NCI-H2029 (cell line): Measurements from ENCODE around the gene RIMS4.
A peak's percentile ranks its signal among the peaks of the same experiment; 100 is the strongest.

Experiments used
- DNase-seq: peaks from one replicate; lab custom pipeline; 2025; lab: John Stamatoyannopoulos, UW

The RIMS4 gene

GRCh38 chr20:44720997-44721784 lies 89.2 kb downstream of the RIMS4 start:
- DNase-seq: peak; percentile 70

DNA sequence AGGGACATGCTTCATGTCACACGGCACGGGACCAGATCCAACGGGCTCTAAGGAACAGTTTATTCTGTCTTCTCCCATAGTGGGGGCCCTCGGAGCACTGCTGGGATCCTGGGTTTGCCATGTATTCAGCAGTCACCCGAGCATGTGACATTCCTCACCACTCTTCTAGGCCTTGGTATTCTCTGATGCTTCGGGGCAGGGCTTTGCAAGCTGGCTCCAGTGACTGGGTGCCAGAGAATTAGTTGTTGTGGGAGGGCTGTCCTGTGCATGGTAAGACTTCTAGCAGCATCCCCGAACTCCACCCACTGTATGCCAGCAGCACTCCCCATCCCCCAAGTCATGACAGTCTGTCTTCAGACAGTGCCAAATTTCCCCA lies 89.7 kb downstream of the RIMS4 start:
- DNase-seq: no peak

GRCh38 chr20:44719841-44720240 lies 90.5 kb downstream of the RIMS4 start:
- DNase-seq: no peak

DNA sequence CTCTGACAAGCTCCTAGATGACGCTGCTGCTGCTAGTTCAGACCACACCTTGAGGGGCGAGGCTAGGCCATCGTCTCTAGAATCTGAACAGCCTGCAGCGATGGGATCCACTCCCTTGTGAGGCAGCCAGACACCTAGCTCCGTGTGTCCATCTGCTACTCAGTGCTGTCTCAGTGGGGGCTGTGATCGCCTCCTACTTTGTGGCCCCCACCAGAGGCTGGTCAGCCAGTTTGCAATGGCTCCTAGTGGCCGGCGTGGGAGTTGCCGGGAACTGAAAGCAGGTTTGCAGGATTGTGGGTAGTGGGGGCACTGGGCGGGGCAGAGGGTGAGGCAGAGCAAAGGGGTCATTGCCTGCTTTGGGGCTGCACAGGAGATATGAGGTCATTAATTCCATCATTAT lies 92.4 kb downstream of the RIMS4 start:
- no peak for DNase-seq

- no peak for DNase-seq
These were observed 93.8 kb downstream of the RIMS4 start for GRCh38 chr20:44716309-44717106.

GRCh38 chr20:44715499-44716308 lies 94.6 kb downstream of the RIMS4 start:
- DNase-seq: no peak

- peak; percentile 61 for DNase-seq
These were observed 95.4 kb downstream of the RIMS4 start, which contains the start of gene CCN5 for GRCh38 chr20:44714701-44715498. TSS of gene CCN5 (plus strand) at chr20:44715369. CDS start at chr20:44715391, 22 bp downstream.

DNA sequence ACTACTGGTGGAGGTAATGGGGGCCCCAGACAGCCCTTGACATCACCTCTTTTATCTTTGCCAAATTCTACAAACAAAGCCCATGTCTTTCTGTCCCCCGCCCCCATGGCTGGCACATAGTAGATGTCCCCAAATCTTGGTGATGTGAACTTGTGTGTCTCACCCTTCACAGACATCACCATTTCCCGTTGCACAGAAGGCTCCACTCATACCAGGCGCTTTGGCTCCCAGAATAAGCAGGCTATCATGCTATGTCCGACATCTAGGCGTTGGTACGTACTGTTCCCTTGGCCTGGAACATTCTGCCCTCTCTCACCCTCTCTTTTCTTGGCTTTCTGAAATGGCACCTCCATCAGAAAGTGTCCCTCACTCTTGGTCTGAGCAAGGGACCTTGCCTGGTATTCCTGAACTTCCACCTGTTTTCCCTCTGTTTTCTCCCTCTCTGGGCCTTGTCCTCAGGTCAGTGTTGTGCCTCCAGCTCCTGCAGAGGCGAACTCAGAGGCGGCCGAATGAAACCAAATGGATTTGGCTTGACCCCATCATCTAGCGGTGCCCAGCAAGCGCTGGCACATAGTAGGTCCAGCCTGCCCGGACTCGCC lies 96.1 kb downstream of the RIMS4 start:
- no peak for DNase-seq

GRCh38 chr20:44711237-44711636 lies 99.1 kb downstream of the RIMS4 start:
- no peak for DNase-seq

DNA sequence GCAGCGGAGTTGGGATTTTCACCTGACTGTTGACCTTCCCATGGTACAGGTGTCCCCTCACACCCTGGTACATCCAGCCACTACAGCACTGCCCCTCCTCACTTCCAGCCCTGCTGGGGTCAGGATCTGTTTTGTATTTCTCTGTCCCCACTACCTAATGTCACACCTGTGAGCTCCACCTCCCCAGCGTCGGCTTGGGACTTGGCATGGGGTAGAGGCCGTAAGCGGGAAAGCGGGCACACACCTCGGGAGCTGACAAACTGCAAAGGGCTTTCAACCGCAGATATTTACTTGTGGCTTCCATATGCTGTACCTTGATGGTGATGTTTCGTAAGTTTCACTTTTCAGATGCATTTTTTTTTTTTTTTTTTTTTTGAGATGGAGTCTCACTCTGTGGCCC lies 100.5 kb downstream of the RIMS4 start:
- no peak for DNase-seq

DNA sequence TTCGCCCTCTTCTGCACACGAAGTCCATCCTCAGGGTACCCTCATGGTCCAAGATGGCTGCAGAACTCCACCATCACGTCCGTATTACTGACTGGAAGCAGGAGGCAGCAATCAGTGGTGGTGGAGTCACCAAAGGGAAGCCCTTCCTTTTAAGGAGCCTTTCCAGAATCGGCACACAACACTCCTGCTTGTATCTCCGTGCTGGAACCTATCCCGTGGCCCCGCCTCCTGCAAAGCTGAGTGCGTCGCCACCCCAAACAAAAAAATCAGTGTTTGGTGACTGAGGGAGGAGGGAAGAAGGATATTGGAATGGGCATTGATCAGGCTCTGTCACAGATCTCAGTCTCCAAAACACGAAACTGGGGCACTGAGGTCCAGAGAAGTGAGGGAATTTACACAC lies 101.0 kb downstream of the RIMS4 start:
- DNase-seq: no peak

DNA sequence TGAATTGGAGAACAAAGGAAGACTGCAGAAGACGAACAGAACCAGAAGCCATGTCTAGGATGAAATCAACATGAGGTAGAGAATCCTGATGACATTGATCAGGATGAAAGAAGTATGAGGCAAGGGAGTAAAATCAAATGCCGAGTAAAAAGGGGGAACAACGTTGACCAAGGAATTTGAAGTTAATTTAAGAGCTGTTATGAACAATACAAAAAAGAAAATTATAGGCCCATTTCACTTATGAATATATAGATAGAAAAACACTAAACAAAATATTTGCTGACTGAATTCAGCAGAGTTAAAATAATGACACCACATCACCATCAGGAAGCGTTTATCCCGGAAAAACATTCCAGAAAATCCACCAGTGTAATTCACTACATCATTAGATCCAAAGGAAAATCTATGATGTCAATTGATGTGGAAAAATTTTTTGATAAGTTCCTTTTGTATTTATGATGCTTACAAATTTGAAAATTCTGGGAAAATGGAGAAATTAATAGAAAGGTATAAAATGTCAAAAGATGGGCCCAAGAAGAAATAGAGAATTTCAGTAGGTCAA lies 103.2 kb downstream of the RIMS4 start:
- no peak for DNase-seq

- DNase-seq: no peak
These were observed 103.9 kb downstream of the RIMS4 start for GRCh38 chr20:44706301-44707017.

DNA sequence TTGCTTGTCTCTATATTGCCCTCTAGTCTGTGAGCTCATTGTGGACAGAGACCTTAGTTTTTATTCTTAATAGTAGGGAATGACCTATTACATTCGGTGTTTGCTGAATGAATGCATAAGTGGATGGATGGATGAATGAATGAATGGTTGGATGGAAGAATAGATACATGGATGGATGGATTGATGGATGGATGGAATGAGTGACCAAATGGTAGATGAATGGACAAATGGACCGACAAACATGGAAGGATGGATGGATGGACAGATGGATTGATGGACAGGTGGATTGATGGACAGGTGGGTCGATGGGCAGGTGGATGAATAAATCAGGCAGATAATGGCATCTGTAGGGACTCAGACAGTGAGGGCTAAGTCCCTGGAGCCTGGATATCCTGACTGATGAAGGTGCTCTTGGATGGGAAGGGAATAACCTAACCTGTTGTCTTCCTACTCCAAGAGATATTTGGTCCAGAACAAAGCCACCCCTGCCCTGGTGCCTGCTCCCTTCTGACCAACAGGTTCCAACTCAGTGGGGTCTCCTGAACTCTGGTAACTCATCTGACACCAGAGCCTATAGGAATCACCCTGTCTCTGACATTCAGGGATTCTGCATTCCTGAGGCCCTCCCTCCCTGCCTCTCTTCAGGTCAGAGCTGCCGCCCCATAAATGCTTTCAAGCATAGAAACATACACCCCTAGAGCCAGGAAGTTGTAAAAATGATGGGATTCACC lies 104.8 kb downstream of the RIMS4 start:
- DNase-seq: no peak

GRCh38 chr20:44704551-44704971 lies 105.8 kb downstream of the RIMS4 start:
- no peak for DNase-seq

DNA sequence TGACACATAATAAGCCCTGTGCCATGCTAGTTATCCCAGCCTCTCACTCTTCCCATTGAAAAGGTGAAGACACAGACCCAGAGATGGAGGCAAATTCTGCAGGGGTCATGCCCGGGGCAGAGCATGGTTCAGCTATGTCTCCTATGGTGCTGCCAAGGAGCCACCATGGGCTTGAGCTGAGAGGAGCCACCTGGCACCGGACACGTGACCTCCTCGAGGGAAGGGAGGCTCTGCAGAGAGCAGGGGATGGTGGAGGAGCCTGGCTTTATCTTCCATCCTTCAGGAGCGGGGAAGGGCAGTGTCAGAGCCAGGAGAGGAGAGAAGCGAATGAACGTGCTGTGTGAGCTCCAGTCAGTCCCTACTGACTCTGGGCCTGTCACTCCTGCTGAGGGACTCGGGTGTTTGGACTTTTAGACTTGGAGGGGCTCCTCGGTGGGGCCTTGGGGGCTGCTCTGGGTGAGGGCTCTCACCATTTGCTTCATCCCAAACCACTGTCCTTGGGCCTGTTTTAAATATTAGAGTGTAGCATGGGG lies 106.3 kb downstream of the RIMS4 start:
- DNase-seq: no peak

- no peak for DNase-seq
These were observed 107.0 kb downstream of the RIMS4 start for GRCh38 chr20:44703183-44703925.

DNA sequence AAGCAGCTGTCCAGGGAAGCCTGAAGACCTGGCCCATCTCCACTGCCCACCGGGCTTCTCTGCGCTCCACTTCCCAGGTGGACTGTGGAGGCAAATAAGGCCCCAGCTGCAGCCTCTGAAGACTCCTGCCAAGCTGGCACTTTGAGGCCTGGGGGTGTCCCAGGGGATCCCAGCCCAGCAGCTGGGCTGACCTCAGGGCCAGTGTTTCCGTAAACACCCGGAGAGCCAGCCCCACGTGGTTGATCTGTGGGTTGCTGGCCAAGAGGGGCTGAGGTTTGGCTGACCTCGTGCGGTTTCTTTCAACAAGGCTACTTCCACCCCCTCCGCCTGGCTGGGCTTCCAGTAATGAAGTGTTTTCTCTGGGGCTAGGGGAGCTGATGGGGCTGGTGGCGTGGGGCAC lies 107.6 kb downstream of the RIMS4 start:
- DNase-seq: peak; percentile 43
